T-cell (primary cell): Measurements from ENCODE around the gene AMBN. TPM values are rescaled to one million over a fixed set of nuclear protein-coding genes. Genes with fewer than 3 reads are reported as not detected.

Experiments used
- ATAC-seq, 4 experiments: fragments of 200-7000 bp in 3 of 4; fragments of 150-1000 bp in 1 of 4; cut with Tn5 transposase; replicated peaks in 1 of 4; 1 replicate in 3 of 4; 2 replicates in 1 of 4; pipeline ENCODE4 v1.10.0; 2021; ENCODE audit warnings: moderate library complexity in 3 of 4, mild to moderate bottlenecking in 2 of 4, moderate number of reproducible peaks in 1 of 4
- CTCF ChIA-PET, 2 donors: fragments of 300-600 bp; sonication (Branson Sonifier 250); formaldehyde crosslinking; loops; one replicate each; lab custom pipeline; 2022; ENCODE audit warnings: antibody characterized with exemption in 2 of 2; lab: Charles Lee
- POLR2A ChIA-PET, 2 donors: fragments of 300-600 bp; sonication (Branson Sonifier 250); formaldehyde crosslinking; loops; one replicate each; lab custom pipeline; 2022; ENCODE audit warnings: antibody characterized with exemption in 2 of 2; lab: Charles Lee
- DNase-seq, 35 experiments: peaks; one replicate each; pipeline versions ENCODE4 v3.0.0 to v3.0.0-alpha.2; 2013 to 2023
- H3K27ac ChIP-seq: one replicate; pipeline ENCODE4 v1.5.1; 2013; ENCODE audit warnings: low read length
- H3K27me3 ChIP-seq, 2 experiments: replicated peaks in 1 of 2; 1 replicate in 1 of 2; 2 replicates in 1 of 2; pipeline versions ENCODE4 v1.6.1 to v1.7.0; 2013; ENCODE audit warnings: low read length in 1 of 2, mixed read lengths in 1 of 2; ENCODE audit not compliant: control insufficient read depth in 2 of 2, insufficient read depth in 2 of 2; ENCODE audit errors: extremely low read depth in 1 of 2
- H3K36me3 ChIP-seq, 2 donors: 1 replicate in 1 of 2; 2 replicates in 1 of 2; pipeline versions ENCODE4 v1.6.1 to v1.7.0; 2013; ENCODE audit warnings: low read length in 1 of 2; ENCODE audit not compliant: control insufficient read depth in 2 of 2, insufficient read depth in 1 of 2; ENCODE audit errors: extremely low read depth in 1 of 2
- H3K4me1 ChIP-seq, 2 experiments: 1 replicate in 1 of 2; 2 replicates in 1 of 2; pipeline versions ENCODE4 v1.6.1 to v1.7.0; 2013; ENCODE audit warnings: low read length in 2 of 2, mixed read lengths in 1 of 2; ENCODE audit not compliant: insufficient read depth in 2 of 2, control insufficient read depth in 1 of 2; ENCODE audit errors: extremely low read depth in 1 of 2
- H3K4me3 ChIP-seq, 2 donors: 1 replicate in 1 of 2; 2 replicates in 1 of 2; pipeline versions ENCODE4 v1.5.1 to v1.7.0; 2013; ENCODE audit warnings: mild to moderate bottlenecking in 2 of 2, low read length in 1 of 2, moderate library complexity in 1 of 2; ENCODE audit not compliant: control insufficient read depth in 1 of 2; ENCODE audit errors: extremely low read depth in 1 of 2
- H3K9me3 ChIP-seq: 2 replicates; pipeline ENCODE4 v1.7.0; 2013
- H3K27ac Mint-ChIP-seq, 2 donors: one replicate each; pipeline ENCODE4 v1.8.0; 2020 to 2021; ENCODE audit warnings: mild to moderate bottlenecking in 2 of 2, mixed read lengths in 2 of 2
- H3K27me3 Mint-ChIP-seq, 2 donors: one replicate each; pipeline ENCODE4 v1.8.0; 2021 to 2022; ENCODE audit warnings: mixed read lengths in 2 of 2
- H3K36me3 Mint-ChIP-seq: one replicate; pipeline ENCODE4 v1.8.0; 2021; ENCODE audit warnings: mixed read lengths
- H3K4me1 Mint-ChIP-seq, 3 donors: one replicate each; pipeline ENCODE4 v1.8.0; 2020 to 2022; ENCODE audit warnings: mixed read lengths in 3 of 3, mild to moderate bottlenecking in 1 of 3
- H3K4me3 Mint-ChIP-seq, 3 donors: one replicate each; pipeline ENCODE4 v1.8.0; 2020 to 2022; ENCODE audit warnings: mild to moderate bottlenecking in 3 of 3, mixed read lengths in 3 of 3, moderate library complexity in 3 of 3
- H3K9me3 Mint-ChIP-seq, 3 donors: one replicate each; pipeline ENCODE4 v1.8.0; 2020 to 2022; ENCODE audit warnings: mixed read lengths in 3 of 3
- WGBS: methylation state at CpG from one replicate; pipeline ENCODE4 v1.1.5; 2013; ENCODE audit warnings: missing lambda C conversion rate; ENCODE audit not compliant: insufficient coverage; 5-methylcytosine and 5-hydroxymethylcytosine counted together
- total RNA-seq, 35 experiments: library from RNA in 6 of 35; stranded (reverse) in 6 of 35; fragments of 120-200 nt in 1 of 35; gene quantifications; one replicate each; pipeline versions ENCODE4 v1.2.1 to v1.2.4 and lab custom pipeline; 2013 to 2026

AMBN gene
- total RNA-seq, 5 donors from 2014 or later (not counting 1 experiment from before 2014, with no cell fraction given) = not detected

GRCh38 chr4:70619288-70619687 lies 27.2 kb downstream of the AMBN start:
- ChIA-PET CTCF (no interaction called here), POLR2A (no interaction called here)
- Histone ChIP-seq H3K27me3 (no peaks in the 10 kb centered on the region), H3K4me1 (no peaks in the 10 kb centered on the region), H3K4me3 (no peak overlapping the region), H3K9me3 (no peaks in the 10 kb centered on the region), H3K36me3 (no peaks in the 10 kb centered on the region), H3K27ac (no peak overlapping the region)
- Mint-ChIP-seq H3K36me3 (no peaks in the 10 kb centered on the region), H3K27me3 (no peaks in the 10 kb centered on the region), H3K27ac (no peak overlapping the region), H3K9me3 (peaks cover 0 to 5% (median 4%) of the 10 kb centered on the region in 3 donors), H3K4me3 (no peak overlapping the region), H3K4me1 (no peaks in the 10 kb centered on the region)
- ATAC-seq (peak in 1 of 4 experiments; percentile 40), DNase-seq (no peak)
- WGBS = no CpG with 5 or more reads among the region's 4 CpGs

GRCh38 chr4:70619778-70620177 lies 27.7 kb downstream of the AMBN start:
- WGBS = no CpG with 5 or more reads among the region's 2 CpGs
- DNase-seq = no peak
- H3K4me3 Mint-ChIP-seq = no peak overlapping the region
- H3K4me1 Mint-ChIP-seq = no peaks in the 10 kb centered on the region
- H3K36me3 Mint-ChIP-seq = no peaks in the 10 kb centered on the region
- H3K27ac Mint-ChIP-seq = no peak overlapping the region
- H3K36me3 ChIP-seq = no peaks in the 10 kb centered on the region
- no peak overlapping the region for H3K27ac ChIP-seq
- H3K27me3 ChIP-seq = no peaks in the 10 kb centered on the region
- ChIA-PET CTCF (no interaction called here), POLR2A (no interaction called here)
- no peaks in the 10 kb centered on the region for H3K27me3 Mint-ChIP-seq
- no peaks in the 10 kb centered on the region for H3K4me1 ChIP-seq
- peaks cover 0 to 5% (median 4%) of the 10 kb centered on the region in 3 donors for H3K9me3 Mint-ChIP-seq
- no peaks in the 10 kb centered on the region for H3K9me3 ChIP-seq
- no peak for ATAC-seq
- H3K4me3 ChIP-seq = no peak overlapping the region

GRCh38 chr4:70623323-70623722 lies 31.3 kb downstream of the AMBN start:
- H3K4me3 Mint-ChIP-seq = no peak overlapping the region
- H3K27ac Mint-ChIP-seq = no peak overlapping the region
- no peak for DNase-seq

GRCh38 chr4:70624226-70624793 lies 32.3 kb downstream of the AMBN start:
- Histone ChIP-seq H3K4me1 (no peaks in the 10 kb centered on the region), H3K9me3 (no peaks in the 10 kb centered on the region), H3K4me3 (no peak overlapping the region), H3K27ac (no peak overlapping the region), H3K27me3 (no peaks in the 10 kb centered on the region), H3K36me3 (no peaks in the 10 kb centered on the region)
- no peak for DNase-seq
- Mint-ChIP-seq H3K4me3 (no peak overlapping the region), H3K27me3 (no peaks in the 10 kb centered on the region), H3K36me3 (no peaks in the 10 kb centered on the region), H3K4me1 (peaks cover 3 to 7% (median 5%) of the 10 kb centered on the region in 3 donors), H3K9me3 (no peaks in the 10 kb centered on the region), H3K27ac (no peak overlapping the region)
- peak in 1 of 4 experiments; percentile 38 for ATAC-seq
- ChIA-PET CTCF (interaction anchor here in 1 of 2 donors (0.5 kb wide), 1 partner anchor 278 kb away, joined by 3 read pairs; the partner anchor contains the start of gene MOB1B), POLR2A (interaction anchor here in 1 of 2 donors (0.7 kb wide), 1 partner anchor 30 kb away, joined by 9 read pairs; no protein-coding TSS in a partner anchor)
- no CpG with 5 or more reads among the region's 1 CpG for WGBS

More at GRCh38 chr4:70623323-70623722, 31.3 kb downstream of the AMBN start:
- Histone ChIP-seq H3K27me3 (no peaks in the 10 kb centered on the region), H3K27ac (no peak overlapping the region), H3K36me3 (no peaks in the 10 kb centered on the region), H3K4me3 (no peak overlapping the region), H3K9me3 (no peaks in the 10 kb centered on the region), H3K4me1 (no peaks in the 10 kb centered on the region)
- peak in 2 of 4 experiments; percentile 30 to 39 for ATAC-seq
- no peaks in the 10 kb centered on the region for H3K27me3 Mint-ChIP-seq
- CTCF ChIA-PET = no interaction called here
- H3K36me3 Mint-ChIP-seq = no peaks in the 10 kb centered on the region
- H3K4me1 Mint-ChIP-seq = no peaks in the 10 kb centered on the region
- WGBS = no CpG with 5 or more reads among the region's 3 CpGs
- POLR2A ChIA-PET = no interaction called here
- H3K9me3 Mint-ChIP-seq = peaks cover 0 to 5% (median 3%) of the 10 kb centered on the region in 3 donors

GRCh38 chr4:70627620-70628019 lies 35.6 kb downstream of the AMBN start:
- Histone ChIP-seq H3K9me3 (no peaks in the 10 kb centered on the region), H3K27ac (no peak overlapping the region), H3K4me3 (no peak overlapping the region), H3K4me1 (no peaks in the 10 kb centered on the region), H3K36me3 (no peaks in the 10 kb centered on the region), H3K27me3 (no peaks in the 10 kb centered on the region)
- Mint-ChIP-seq H3K27me3 (no peaks in the 10 kb centered on the region), H3K4me1 (peaks cover 3 to 8% (median 6%) of the 10 kb centered on the region in 3 donors), H3K36me3 (no peaks in the 10 kb centered on the region), H3K27ac (no peak overlapping the region), H3K9me3 (no peaks in the 10 kb centered on the region), H3K4me3 (no peak overlapping the region)
- WGBS = no CpG with 5 or more reads among the region's 1 CpG
- ATAC-seq = no peak
- CTCF ChIA-PET = interaction anchor here in 1 of 2 donors (0.7 kb wide), 1 partner anchor 1645 kb away, joined by 3 read pairs; no protein-coding TSS in a partner anchor
- POLR2A ChIA-PET = no interaction called here
- DNase-seq = no peak

GRCh38 chr4:70628444-70628843 lies 36.4 kb downstream of the AMBN start, which contains the start of gene ENAM:
ENAM (plus strand) TSS chr4:70628744; CDS start chr4:70629501, 757 bp downstream.
- WGBS = no CpG with 5 or more reads among the region's 2 CpGs
- H3K36me3 ChIP-seq = no peaks in the 10 kb centered on the region
- Mint-ChIP-seq H3K4me1 (peaks cover 3 to 8% (median 6%) of the 10 kb centered on the region in 3 donors), H3K27ac (no peak within 1 kb of the TSS), H3K27me3 (no peaks in the 10 kb centered on the region), H3K36me3 (no peaks in the 10 kb centered on the region), H3K4me3 (no peak within 1 kb of the TSS), H3K9me3 (no peaks in the 10 kb centered on the region)
- DNase-seq = no peak
- ChIA-PET CTCF (no interaction called here), POLR2A (no interaction called here)
- no peak for ATAC-seq
- no peaks in the 10 kb centered on the region for H3K27me3 ChIP-seq
- no peak within 1 kb of the TSS for H3K27ac ChIP-seq
- H3K9me3 ChIP-seq = no peaks in the 10 kb centered on the region
- H3K4me3 ChIP-seq = no peak within 1 kb of the TSS
- H3K4me1 ChIP-seq = no peaks in the 10 kb centered on the region
